ENCODE results near the gene GRK5.
A peak's percentile ranks its signal among the peaks of the same experiment; 100 is the strongest.

Gene GRK5

DNA sequence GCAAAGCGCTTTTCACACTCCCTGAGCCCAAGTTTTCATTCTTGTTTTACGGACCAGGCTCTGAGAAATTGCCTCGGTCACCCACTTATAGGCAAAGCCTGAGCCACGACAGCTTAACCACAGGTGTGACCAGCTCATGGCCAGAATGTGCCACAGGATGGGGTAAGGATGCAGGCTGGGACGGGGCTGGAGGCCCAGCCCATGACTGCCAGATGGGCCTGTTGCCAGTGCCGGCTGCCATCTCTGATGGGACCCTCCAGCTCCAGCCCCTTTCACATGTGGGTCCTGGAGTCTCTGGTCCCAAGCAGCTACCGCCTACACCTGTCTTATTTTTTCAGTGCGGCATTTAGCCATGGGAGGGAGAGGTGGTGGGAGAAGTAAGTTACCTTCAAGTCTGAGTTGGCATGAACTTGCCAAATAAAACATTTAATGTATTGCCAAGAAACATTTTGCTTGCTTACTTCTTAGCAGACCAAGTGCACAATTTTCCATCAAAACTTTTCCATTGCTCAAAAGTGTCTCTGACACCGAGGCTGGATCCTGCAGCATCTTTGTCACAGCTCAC is 142.6 kb downstream of the GRK5 start:
- no peak overlapping the region for H2BK15ac ChIP-seq (ENCODE audit: low read length)
- no peak overlapping the region for H3K4ac ChIP-seq (ENCODE audit: low read length)
- H3K27me3 ChIP-seq (ENCODE audit: control insufficient read depth in 3 of 3, insufficient read depth in 3 of 3, low read depth in 1 of 3, low read length in 3 of 3), result no peaks in the 10 kb centered on the region
- H3K4me1 ChIP-seq (ENCODE audit: control insufficient read depth in 2 of 2, insufficient read depth in 1 of 2, low read depth in 1 of 2, low read length in 2 of 2), result peaks cover 0 to 8% of the 10 kb centered on the region in 2 donors
- H3K79me1 ChIP-seq (ENCODE audit: low read depth, low read length), result peaks cover 2% of the 10 kb centered on the region
- DNase-seq (ENCODE audit: low spot score), result no peak
- no CpG with 5 or more reads among the region's 9 CpGs for WGBS, 2 donors (ENCODE audit: extremely low coverage in 2 of 2, insufficient read length in 2 of 2, insufficient replicate concordance in 1 of 2)
- no peak overlapping the region for H3K18ac ChIP-seq (ENCODE audit: low read length)
- no peak overlapping the region for H2AK5ac ChIP-seq (ENCODE audit: low read depth, low read length)
- no peak overlapping the region for H2AFZ ChIP-seq (ENCODE audit: low read length)
- H3K14ac ChIP-seq (ENCODE audit: low read length), result no peak overlapping the region
- no peak overlapping the region for H2BK12ac ChIP-seq (ENCODE audit: low read length)
- no peak overlapping the region for H3K9ac ChIP-seq (ENCODE audit: low read depth, low read length, poor library complexity)
- no peak overlapping the region for H3K4me3 ChIP-seq (ENCODE audit: low read length in 2 of 2)
- H3K36me3 ChIP-seq (replicated peaks in 1 of 2; ENCODE audit: control insufficient read depth in 2 of 2, insufficient read depth in 2 of 2, low read length in 2 of 2), result peaks cover 0 to 3% of the 10 kb centered on the region in 2 donors
- H4K8ac ChIP-seq (ENCODE audit: low read depth, low read length), result no peak overlapping the region
- no peak overlapping the region for H4K91ac ChIP-seq (ENCODE audit: low read depth, low read length, poor library complexity)
- H3K4me2 ChIP-seq (ENCODE audit: insufficient read depth, low read length, poor library complexity, severe bottlenecking), result no peak overlapping the region
- no peak overlapping the region for H3K27ac ChIP-seq (replicated peaks; ENCODE audit: low read length)
- no peak overlapping the region for H2BK120ac ChIP-seq (ENCODE audit: low read depth, low read length)
- peak overlapping the region; percentile 9 for H2BK5ac ChIP-seq (ENCODE audit: low read length)
- no peak overlapping the region for H3K23ac ChIP-seq (ENCODE audit: low read depth, low read length, poor library complexity)
- H3K9me3 ChIP-seq (replicated peaks in 1 of 2; ENCODE audit: control insufficient read depth in 2 of 2, insufficient read depth in 1 of 2, low read depth in 1 of 2, low read length in 2 of 2), result peaks cover 3 to 15% of the 10 kb centered on the region in 2 donors

DNA sequence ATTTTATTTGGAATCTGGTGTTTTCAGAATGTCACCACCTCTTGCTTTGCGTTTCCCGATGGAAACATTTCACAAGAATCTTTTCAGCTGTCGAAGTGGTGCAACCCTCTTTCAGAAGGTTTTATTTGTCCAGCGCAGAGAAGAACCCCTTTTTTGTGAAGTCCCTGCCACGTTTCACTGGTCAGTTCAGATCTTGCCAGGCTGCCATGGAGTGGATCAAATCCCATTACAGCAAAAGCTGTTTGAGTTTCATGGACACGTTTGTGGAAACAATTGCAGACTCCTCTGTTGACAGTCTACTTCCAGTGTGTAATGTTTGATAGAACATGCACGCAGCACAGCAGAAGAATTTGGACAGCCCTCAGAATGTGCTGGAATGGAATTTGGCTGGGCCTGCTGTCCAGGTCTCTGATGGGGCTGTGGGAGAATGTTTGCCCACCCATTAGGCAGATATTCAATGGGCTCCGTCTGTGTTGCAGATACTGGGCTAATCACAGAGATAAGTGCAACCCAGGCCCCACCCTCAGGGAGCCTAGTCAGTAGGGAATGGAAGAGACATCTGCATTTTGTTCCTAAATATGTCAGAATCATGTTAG is 143.2 kb downstream of the GRK5 start:
- no peak overlapping the region for H2AK5ac ChIP-seq (ENCODE audit: low read depth, low read length)
- H3K4me3 ChIP-seq (ENCODE audit: low read length in 2 of 2), result no peak overlapping the region
- peaks cover 3 to 16% of the 10 kb centered on the region in 2 donors for H3K9me3 ChIP-seq (replicated peaks in 1 of 2; ENCODE audit: control insufficient read depth in 2 of 2, insufficient read depth in 1 of 2, low read depth in 1 of 2, low read length in 2 of 2)
- peaks cover 2% of the 10 kb centered on the region for H3K79me1 ChIP-seq (ENCODE audit: low read depth, low read length)
- no peak overlapping the region for H2BK12ac ChIP-seq (ENCODE audit: low read length)
- H3K14ac ChIP-seq (ENCODE audit: low read length), result no peak overlapping the region
- no peak overlapping the region for H3K27ac ChIP-seq (replicated peaks; ENCODE audit: low read length)
- H3K27me3 ChIP-seq (ENCODE audit: control insufficient read depth in 3 of 3, insufficient read depth in 3 of 3, low read depth in 1 of 3, low read length in 3 of 3), result no peaks in the 10 kb centered on the region
- H2BK120ac ChIP-seq (ENCODE audit: low read depth, low read length), result no peak overlapping the region
- WGBS, 2 donors (ENCODE audit: extremely low coverage in 2 of 2, insufficient read length in 2 of 2, insufficient replicate concordance in 1 of 2), result no CpG with 5 or more reads among the region's 8 CpGs
- no peak overlapping the region for H3K18ac ChIP-seq (ENCODE audit: low read length)
- no peak overlapping the region for H2AFZ ChIP-seq (ENCODE audit: low read length)
- no peak overlapping the region for H3K9ac ChIP-seq (ENCODE audit: low read depth, low read length, poor library complexity)
- H4K8ac ChIP-seq (ENCODE audit: low read depth, low read length), result no peak overlapping the region
- peaks cover 0 to 8% of the 10 kb centered on the region in 2 donors for H3K4me1 ChIP-seq (ENCODE audit: control insufficient read depth in 2 of 2, insufficient read depth in 1 of 2, low read depth in 1 of 2, low read length in 2 of 2)
- H2BK15ac ChIP-seq (ENCODE audit: low read length), result no peak overlapping the region
- no peak for DNase-seq (ENCODE audit: low spot score)
- H3K4me2 ChIP-seq (ENCODE audit: insufficient read depth, low read length, poor library complexity, severe bottlenecking), result no peak overlapping the region
- H3K23ac ChIP-seq (ENCODE audit: low read depth, low read length, poor library complexity), result no peak overlapping the region
- H3K36me3 ChIP-seq (replicated peaks in 1 of 2; ENCODE audit: control insufficient read depth in 2 of 2, insufficient read depth in 2 of 2, low read length in 2 of 2), result peaks cover 0 to 3% of the 10 kb centered on the region in 2 donors
- H2BK5ac ChIP-seq (ENCODE audit: low read length), result no peak overlapping the region
- no peak overlapping the region for H4K91ac ChIP-seq (ENCODE audit: low read depth, low read length, poor library complexity)
- H3K4ac ChIP-seq (ENCODE audit: low read length), result no peak overlapping the region

DNA sequence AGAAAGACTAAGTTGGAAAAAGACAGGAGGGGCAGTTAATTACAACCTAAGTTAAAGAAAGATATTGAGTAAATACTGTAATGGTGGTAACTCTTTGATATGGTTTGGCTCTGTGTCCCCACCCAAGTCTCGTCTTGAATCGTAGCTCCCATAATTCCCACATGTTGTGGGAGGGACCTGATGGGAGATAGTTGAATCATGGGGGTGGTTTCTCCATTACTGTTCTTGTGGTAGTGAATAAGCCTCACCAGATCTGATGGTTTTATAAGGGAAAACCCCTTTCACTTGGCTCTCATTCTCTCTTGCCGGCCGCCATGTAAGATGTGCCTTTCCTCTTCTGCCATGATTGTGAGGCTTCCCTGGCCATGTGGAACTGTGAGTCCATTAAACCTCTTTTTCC is 143.8 kb downstream of the GRK5 start:
- no peak overlapping the region for H2BK5ac ChIP-seq (ENCODE audit: low read length)
- no peak overlapping the region for H4K91ac ChIP-seq (ENCODE audit: low read depth, low read length, poor library complexity)
- H3K18ac ChIP-seq (ENCODE audit: low read length), result no peak overlapping the region
- no peak overlapping the region for H3K9ac ChIP-seq (ENCODE audit: low read depth, low read length, poor library complexity)
- DNase-seq (ENCODE audit: low spot score), result no peak
- no peaks in the 10 kb centered on the region for H3K27me3 ChIP-seq (ENCODE audit: control insufficient read depth in 3 of 3, insufficient read depth in 3 of 3, low read depth in 1 of 3, low read length in 3 of 3)
- no peak overlapping the region for H3K4me3 ChIP-seq (ENCODE audit: low read length in 2 of 2)
- H2AK5ac ChIP-seq (ENCODE audit: low read depth, low read length), result no peak overlapping the region
- H3K36me3 ChIP-seq (replicated peaks in 1 of 2; ENCODE audit: control insufficient read depth in 2 of 2, insufficient read depth in 2 of 2, low read length in 2 of 2), result peaks cover 0 to 3% of the 10 kb centered on the region in 2 donors
- peaks cover 3 to 21% of the 10 kb centered on the region in 2 donors for H3K9me3 ChIP-seq (replicated peaks in 1 of 2; ENCODE audit: control insufficient read depth in 2 of 2, insufficient read depth in 1 of 2, low read depth in 1 of 2, low read length in 2 of 2)
- no peak overlapping the region for H2BK120ac ChIP-seq (ENCODE audit: low read depth, low read length)
- H3K14ac ChIP-seq (ENCODE audit: low read length), result no peak overlapping the region
- H2BK12ac ChIP-seq (ENCODE audit: low read length), result no peak overlapping the region
- H3K4me1 ChIP-seq (ENCODE audit: control insufficient read depth in 2 of 2, insufficient read depth in 1 of 2, low read depth in 1 of 2, low read length in 2 of 2), result peaks cover 0 to 5% of the 10 kb centered on the region in 2 donors
- H3K4ac ChIP-seq (ENCODE audit: low read length), result no peak overlapping the region
- no peak overlapping the region for H4K8ac ChIP-seq (ENCODE audit: low read depth, low read length)
- no peak overlapping the region for H2BK15ac ChIP-seq (ENCODE audit: low read length)
- no peak overlapping the region for H2AFZ ChIP-seq (ENCODE audit: low read length)
- H3K79me1 ChIP-seq (ENCODE audit: low read depth, low read length), result peaks cover 2% of the 10 kb centered on the region
- H3K27ac ChIP-seq (replicated peaks; ENCODE audit: low read length), result no peak overlapping the region
- no CpG with 5 or more reads among the region's 4 CpGs for WGBS, 2 donors (ENCODE audit: extremely low coverage in 2 of 2, insufficient read length in 2 of 2, insufficient replicate concordance in 1 of 2)
- H3K23ac ChIP-seq (ENCODE audit: low read depth, low read length, poor library complexity), result no peak overlapping the region
- H3K4me2 ChIP-seq (ENCODE audit: insufficient read depth, low read length, poor library complexity, severe bottlenecking), result no peak overlapping the region

DNA sequence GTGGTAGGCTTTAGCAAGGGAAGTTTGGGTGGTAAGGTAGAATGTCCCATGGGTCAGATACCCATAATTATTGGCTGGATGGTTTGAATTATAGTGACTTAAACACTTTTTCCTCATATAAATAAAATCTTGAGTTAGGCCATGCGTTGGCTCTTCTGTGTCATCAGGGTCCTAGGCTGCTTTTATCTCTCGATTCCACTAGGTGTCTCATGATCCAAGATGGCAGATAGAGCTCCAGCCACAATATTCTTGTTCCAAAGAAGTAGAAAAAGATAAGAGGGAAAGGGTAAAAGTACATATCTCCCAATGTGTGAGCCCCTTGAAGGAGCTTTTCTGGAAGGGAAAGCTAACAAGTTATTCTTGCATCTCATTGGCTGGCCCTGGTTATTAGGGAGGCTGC is 144.7 kb downstream of the GRK5 start:
- no peak overlapping the region for H3K9ac ChIP-seq (ENCODE audit: low read depth, low read length, poor library complexity)
- H3K14ac ChIP-seq (ENCODE audit: low read length), result no peak overlapping the region
- no peak overlapping the region for H2BK12ac ChIP-seq (ENCODE audit: low read length)
- H2BK120ac ChIP-seq (ENCODE audit: low read depth, low read length), result no peak overlapping the region
- no peak overlapping the region for H3K18ac ChIP-seq (ENCODE audit: low read length)
- no peak overlapping the region for H2AK5ac ChIP-seq (ENCODE audit: low read depth, low read length)
- no peak overlapping the region for H2BK15ac ChIP-seq (ENCODE audit: low read length)
- H3K79me1 ChIP-seq (ENCODE audit: low read depth, low read length), result peaks cover 2% of the 10 kb centered on the region
- H3K23ac ChIP-seq (ENCODE audit: low read depth, low read length, poor library complexity), result no peak overlapping the region
- H2AFZ ChIP-seq (ENCODE audit: low read length), result no peak overlapping the region
- peaks cover 6 to 30% of the 10 kb centered on the region in 2 donors for H3K9me3 ChIP-seq (replicated peaks in 1 of 2; ENCODE audit: control insufficient read depth in 2 of 2, insufficient read depth in 1 of 2, low read depth in 1 of 2, low read length in 2 of 2)
- H3K4me1 ChIP-seq (ENCODE audit: control insufficient read depth in 2 of 2, insufficient read depth in 1 of 2, low read depth in 1 of 2, low read length in 2 of 2), result peaks cover 0 to 5% of the 10 kb centered on the region in 2 donors
- no peak overlapping the region for H3K4me3 ChIP-seq (ENCODE audit: low read length in 2 of 2)
- H3K36me3 ChIP-seq (replicated peaks in 1 of 2; ENCODE audit: control insufficient read depth in 2 of 2, insufficient read depth in 2 of 2, low read length in 2 of 2), result peaks cover 0 to 3% of the 10 kb centered on the region in 2 donors
- no peak overlapping the region for H2BK5ac ChIP-seq (ENCODE audit: low read length)
- H3K4ac ChIP-seq (ENCODE audit: low read length), result no peak overlapping the region
- no peak for DNase-seq (ENCODE audit: low spot score)
- no peak overlapping the region for H3K4me2 ChIP-seq (ENCODE audit: insufficient read depth, low read length, poor library complexity, severe bottlenecking)
- H4K91ac ChIP-seq (ENCODE audit: low read depth, low read length, poor library complexity), result no peak overlapping the region
- H3K27ac ChIP-seq (replicated peaks; ENCODE audit: low read length), result no peak overlapping the region
- H4K8ac ChIP-seq (ENCODE audit: low read depth, low read length), result no peak overlapping the region
- H3K27me3 ChIP-seq (ENCODE audit: control insufficient read depth in 3 of 3, insufficient read depth in 3 of 3, low read depth in 1 of 3, low read length in 3 of 3), result no peaks in the 10 kb centered on the region
- WGBS, 2 donors (ENCODE audit: extremely low coverage in 2 of 2, insufficient read length in 2 of 2, insufficient replicate concordance in 1 of 2), result no CpG with 5 or more reads among the region's 2 CpGs
